Measurements from ENCODE around the gene FAM219A. TPM values are rescaled to one million over a fixed set of nuclear protein-coding genes. Genes with fewer than 3 reads are reported as not detected.
A peak's percentile ranks its signal among the peaks of the same experiment; 100 is the strongest.
"Not testable (repeated sequence)": the region's sequence is repeated elsewhere in the genome, so short reads cannot be mapped to it uniquely, and the experiment has no call there.

The FAM219A gene
- total RNA-seq, 1 donor from 2014 or later: 9.2 TPM

DNA sequence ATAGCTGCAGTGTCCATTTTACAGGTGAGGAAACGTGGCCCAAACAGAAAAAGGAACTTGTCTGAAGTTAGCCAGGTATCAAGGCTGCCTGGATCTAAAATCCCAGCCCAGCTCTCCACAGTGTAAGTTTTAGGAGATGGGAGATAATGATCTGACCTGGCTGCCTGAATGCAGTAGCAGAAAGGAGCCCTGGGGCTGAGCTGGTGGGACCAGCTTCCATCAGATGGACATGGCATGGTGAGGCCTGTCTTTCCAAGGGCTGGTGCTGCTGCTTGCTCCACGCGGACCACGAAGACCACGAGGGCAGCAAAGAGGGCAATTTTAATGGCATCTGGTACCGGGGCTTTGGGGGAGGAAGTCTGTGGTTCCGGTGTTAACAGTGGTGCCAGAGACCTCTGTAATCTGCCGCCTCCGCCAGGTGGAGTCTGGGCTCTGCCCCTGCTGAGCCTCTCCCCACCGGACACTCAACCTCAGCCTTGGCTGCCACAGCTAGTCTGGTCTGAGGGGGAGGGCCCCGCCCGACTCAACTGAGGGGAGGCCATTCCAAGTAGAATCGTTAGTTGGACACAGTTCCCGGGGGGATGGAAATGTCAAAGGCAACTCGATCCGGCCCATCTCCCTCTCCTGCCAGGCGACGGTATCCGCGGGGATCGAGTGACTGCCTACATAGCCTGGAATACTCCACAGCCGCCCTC is 82.3 kb downstream of the FAM219A start:
- DNase-seq: peak; percentile 68

- DNase-seq: no peak
Measured at GRCh38 chr9:34374905-34375552, 83.3 kb downstream of the FAM219A start.

DNA sequence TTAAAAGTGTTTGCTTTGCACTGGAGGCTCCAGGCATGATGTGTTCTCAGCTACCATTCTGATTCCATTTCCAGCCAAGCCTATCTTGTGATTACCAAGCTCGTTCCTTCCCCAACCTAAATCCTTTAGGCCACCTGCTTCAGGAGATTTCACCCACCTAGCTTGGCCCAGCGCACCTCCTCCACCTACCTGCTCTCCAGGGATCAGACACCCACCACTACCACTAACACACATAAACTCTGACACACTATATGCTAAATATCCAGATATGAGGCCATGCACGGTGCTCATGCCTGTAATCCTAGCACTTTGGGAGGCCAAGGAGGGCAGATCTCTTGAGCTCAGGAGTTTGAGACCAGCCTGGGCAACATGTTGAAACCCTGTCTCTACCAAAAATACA is 84.0 kb downstream of the FAM219A start:
- no peak for DNase-seq

GRCh38 chr9:34373749-34374148 is 84.6 kb downstream of the FAM219A start:
- DNase-seq: no peak

- DNase-seq: no peak
Measured at GRCh38 chr9:34372467-34373011, 85.8 kb downstream of the FAM219A start.

DNA sequence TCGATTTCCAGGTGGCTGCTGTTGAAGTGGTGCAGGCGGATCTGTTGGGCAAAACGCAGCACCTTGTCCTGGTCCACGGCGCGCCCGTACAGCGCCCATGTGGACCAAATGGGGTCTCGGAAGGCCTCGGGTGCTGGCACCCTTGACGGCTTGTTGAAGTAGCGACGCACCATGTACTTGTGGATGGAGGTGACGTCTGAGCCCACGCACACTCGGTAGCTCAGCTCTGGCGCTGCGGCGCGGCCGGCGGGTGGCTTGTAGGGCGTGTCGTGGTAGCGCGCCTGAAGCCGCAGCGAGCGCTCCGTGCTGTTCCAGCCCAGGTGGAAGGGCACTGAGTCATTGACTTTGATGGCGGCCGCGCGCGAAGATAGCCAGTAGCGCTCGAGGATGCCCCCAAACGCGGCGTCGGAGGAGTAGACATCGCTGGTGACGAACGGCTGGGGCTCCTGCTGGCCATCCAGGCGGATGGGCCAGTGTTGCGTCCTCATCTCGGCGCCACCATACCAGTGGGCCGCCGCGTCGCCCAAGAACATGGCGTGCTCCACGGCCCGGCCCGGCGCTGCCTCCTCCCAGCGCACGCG is 86.4 kb downstream of the FAM219A start:
- DNase-seq: no peak

GRCh38 chr9:34370970-34371880 is 87.1 kb downstream of the FAM219A start:
- no peak for DNase-seq

DNA sequence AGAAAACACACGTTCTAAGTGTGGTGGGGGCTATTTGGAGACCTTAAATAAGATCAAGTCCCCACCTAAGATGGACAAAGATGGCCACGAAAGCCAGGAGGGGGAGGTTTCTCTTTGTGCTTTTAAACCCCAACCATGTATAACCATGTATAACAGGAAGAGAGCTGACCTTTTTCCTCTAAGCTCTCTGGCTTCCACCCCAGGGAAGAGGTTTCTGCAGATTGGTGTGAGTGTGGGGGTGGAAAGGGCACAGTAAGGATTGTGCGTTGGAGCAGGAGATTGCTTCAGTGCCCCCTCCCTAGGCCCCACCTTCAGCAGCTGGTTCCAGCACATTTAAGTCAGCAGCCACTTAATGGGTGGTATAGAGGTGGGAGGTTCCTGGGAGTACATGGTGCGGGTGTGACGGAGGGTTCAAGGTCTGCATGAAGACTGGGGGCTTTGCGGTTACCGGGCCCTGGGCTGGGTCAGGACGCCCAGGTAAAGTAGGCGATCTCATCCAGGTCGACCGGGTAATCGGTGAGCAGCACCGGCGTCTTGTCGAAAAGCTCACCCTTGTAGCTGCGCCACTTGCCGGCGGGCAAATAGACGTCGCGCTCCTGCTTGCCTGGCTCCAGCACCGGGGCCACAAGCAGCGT is 87.9 kb downstream of the FAM219A start:
- no peak for DNase-seq

DNA sequence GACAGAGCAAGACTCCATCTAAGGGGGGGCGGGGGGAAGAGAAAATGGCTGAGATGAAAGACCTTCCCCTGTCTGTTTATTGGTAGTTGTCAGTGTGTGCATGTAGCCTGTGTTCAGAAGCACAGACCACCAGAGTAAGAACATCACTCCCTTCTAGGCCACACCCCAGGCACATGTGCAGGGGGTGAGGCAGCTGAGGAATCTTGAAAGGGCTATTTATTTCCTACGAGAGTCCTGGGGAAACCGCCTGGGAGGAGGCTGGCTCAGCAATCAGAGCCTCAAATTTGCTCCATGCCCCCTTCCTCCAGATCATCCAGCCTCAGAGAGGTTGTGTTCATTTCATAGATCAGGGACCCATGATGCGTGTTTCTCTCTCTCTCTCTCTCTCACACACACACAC is 88.7 kb downstream of the FAM219A start:
- no peak for DNase-seq

DNA sequence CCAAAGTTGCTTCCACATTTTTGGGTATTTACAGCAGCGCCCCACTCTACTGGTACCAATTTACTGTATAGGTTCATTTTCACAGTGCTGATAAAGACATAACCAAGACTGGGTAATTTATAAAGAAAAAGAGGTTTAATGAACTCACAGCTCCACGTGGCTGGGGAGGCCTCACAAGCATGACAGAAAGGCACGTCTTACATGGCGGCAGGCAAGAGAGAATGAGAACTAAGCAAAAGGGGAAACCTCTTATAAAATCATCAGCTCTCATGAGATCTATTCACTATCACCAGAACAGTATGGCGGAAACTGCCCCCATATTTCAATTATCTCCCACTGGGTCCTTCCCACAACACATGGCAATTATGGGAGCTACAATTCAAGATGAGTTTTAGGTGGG is 89.6 kb downstream of the FAM219A start:
- not testable (repeated sequence) for DNase-seq

- DNase-seq: not testable (repeated sequence)
Measured at GRCh38 chr9:34367751-34368410, 90.5 kb downstream of the FAM219A start.

- no peak for DNase-seq
Measured at GRCh38 chr9:34366365-34366764, 92.0 kb downstream of the FAM219A start.

DNA sequence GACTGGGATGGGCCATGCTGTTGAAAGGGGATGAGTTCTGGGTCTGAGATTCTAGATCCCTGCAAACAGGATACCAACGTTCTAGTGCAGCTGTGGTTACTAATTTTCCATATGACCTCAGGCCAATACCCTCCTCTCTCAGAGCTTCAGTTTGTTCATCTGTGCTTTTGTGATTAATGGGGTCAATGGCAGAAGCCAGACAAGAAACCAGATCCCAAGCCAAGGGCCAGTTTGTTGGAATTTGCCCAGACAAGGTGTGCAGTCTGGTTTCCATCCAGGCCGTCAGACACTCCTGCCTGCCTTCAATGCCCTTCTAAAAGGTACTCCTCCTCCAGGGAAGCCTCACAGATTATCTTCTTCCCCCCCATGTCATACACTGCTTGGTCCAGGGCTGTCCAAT is 93.1 kb downstream of the FAM219A start:
- no peak for DNase-seq

DNA sequence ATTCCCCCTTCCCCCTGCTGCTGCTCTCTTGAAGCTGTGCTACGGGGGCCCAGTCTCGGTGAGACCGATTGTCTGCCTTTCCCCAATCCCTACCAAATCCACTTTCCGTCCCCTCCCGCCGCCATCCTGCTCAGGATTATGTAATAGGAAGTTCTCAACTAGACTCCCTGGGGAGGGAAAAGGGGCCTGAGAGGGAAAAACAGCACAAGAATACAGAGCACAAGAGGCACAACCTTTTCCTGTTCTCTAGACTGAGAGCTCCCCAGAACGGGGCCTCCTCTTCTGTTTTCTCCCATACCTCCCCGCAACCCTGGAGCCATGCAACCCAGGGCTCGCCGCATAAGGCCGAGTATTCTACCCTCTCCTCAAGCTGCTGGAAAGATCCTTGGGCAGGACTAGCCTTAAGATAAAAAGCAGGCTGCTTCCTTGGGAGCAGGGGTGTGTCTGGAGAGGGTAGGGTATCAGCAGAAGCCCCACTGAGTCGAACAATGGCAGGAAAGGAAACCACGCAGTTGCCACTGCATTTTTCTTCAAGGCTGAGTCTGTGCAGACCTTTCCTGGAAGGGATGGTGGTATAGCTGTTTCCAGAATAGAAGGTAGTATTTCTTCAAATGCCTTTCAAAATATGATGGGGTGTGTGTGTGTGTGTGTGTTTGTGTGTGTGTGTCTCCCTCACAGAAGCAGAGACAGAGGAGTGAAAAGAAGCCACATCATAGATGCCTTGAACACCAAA is 94.6 kb downstream of the FAM219A start:
- DNase-seq: peak; percentile 78

- no peak for DNase-seq
Measured at GRCh38 chr9:34362614-34363214, 95.7 kb downstream of the FAM219A start.

- not testable (repeated sequence) for DNase-seq
Measured at GRCh38 chr9:34352957-34353356, 105.4 kb downstream of the FAM219A start.

DNA sequence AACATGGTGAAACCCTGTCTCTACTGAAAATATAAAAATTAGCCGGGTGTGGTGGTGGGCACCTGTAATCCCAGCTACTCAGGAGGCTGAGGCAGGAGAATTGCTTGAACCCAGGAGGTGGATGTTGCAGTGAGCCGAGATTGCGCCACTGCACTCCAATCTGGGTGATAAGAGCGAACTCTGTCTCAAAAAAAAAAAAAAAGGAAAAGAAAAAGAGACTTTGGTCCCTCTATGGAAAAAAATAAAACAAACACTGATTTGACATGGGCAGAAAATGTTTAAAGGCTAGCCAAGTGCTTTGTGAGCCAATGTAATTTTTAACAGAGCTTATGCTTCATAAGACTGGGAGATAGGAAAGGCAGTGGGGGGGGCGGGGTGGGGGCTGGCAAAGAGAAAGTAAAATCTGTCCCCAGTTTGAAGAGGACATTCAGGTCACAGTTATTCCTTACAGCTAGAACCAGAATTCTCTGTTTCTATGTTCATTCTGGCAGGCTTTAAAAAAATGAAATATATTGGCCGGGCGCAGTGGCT is 106.2 kb downstream of the FAM219A start:
- not testable (repeated sequence) for DNase-seq

DNA sequence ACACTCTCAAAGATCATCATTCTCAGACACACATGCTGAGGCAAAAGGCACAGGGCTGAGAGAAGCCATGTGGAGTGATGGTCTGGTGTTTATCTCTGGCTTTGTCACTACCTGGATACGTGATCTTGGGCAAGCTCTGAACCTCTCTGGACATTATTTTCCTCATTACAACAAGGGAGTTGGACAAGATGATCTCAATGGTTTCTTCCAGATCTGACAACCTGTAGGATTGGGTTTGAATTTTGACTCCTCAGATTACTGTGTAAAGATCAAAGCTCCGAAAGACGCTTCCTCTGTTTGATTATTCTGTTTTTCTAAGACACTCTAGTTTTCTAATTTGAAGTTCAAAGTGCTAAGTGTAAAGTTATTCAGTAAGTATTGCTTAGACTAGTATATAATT is 109.0 kb downstream of the FAM219A start:
- DNase-seq: no peak

Data from dermis blood vessel endothelial cell (primary cell).